Inflammatory macrophage (primary cell): ENCODE data around the gene TBX21.

ENCODE experiments used
- DNase-seq, 2 donors: peaks; one replicate each; pipeline ENCODE4 v3.0.0-alpha.2; 2020 to 2022
- total RNA-seq, 18 experiments: gene quantifications; one replicate each; lab custom pipeline; 2026; ENCODE audit warnings: mixed read lengths in 6 of 18, inconsistent platforms in 2 of 18; lab: John Stamatoyannopoulos, UW

TBX21 gene, protein sequence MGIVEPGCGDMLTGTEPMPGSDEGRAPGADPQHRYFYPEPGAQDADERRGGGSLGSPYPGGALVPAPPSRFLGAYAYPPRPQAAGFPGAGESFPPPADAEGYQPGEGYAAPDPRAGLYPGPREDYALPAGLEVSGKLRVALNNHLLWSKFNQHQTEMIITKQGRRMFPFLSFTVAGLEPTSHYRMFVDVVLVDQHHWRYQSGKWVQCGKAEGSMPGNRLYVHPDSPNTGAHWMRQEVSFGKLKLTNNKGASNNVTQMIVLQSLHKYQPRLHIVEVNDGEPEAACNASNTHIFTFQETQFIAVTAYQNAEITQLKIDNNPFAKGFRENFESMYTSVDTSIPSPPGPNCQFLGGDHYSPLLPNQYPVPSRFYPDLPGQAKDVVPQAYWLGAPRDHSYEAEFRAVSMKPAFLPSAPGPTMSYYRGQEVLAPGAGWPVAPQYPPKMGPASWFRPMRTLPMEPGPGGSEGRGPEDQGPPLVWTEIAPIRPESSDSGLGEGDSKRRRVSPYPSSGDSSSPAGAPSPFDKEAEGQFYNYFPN
- 0 to 0.96 (median 0.22) reads per million in 18 experiments for total RNA-seq

DNA sequence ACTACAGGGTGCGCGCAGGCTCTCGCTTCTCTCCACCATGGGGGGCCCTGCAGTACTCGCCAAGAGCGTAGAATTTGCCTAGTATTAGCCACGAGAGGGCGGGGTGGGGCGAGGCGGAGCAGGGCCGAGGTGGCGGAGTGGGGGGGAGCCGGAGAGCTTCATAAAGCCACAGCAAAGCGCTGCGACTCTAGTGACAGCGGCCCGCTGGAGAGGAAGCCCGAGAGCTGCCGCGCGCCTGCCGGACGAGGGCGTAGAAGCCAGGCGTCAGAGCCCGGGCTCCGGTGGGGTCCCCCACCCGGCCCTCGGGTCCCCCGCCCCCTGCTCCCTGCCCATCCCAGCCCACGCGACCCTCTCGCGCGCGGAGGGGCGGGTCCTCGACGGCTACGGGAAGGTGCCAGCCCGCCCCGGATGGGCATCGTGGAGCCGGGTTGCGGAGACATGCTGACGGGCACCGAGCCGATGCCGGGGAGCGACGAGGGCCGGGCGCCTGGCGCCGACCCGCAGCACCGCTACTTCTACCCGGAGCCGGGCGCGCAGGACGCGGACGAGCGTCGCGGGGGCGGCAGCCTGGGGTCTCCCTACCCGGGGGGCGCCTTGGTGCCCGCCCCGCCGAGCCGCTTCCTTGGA, at the start of gene TBX21:
TBX21 (plus strand) TSS at position 190 of the 627 bp plus-strand sequence; CDS start at position 409, 219 bp downstream.
- DNase-seq = peak; percentile 58 to 80

DNA sequence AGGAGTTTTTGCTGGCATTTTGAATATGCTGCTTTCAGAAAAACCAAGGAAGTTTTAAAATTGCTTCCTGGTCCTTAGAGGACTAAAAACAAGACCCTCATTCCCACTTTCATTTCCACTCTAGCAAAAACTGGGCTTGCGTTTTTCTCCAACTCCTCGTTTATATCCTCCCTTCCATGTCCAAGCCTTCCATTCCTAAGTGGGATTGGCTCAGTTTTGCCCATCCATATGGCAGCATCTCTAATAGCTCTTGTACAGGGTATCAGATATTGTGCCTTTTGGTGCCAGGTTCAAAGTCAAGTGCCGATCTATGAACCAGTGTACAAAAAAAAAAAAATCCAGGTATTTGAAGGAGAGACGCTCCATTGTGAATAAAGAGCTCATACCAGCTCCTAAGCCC, 49.0 kb upstream of the TBX21 start:
- no peak for DNase-seq

DNA sequence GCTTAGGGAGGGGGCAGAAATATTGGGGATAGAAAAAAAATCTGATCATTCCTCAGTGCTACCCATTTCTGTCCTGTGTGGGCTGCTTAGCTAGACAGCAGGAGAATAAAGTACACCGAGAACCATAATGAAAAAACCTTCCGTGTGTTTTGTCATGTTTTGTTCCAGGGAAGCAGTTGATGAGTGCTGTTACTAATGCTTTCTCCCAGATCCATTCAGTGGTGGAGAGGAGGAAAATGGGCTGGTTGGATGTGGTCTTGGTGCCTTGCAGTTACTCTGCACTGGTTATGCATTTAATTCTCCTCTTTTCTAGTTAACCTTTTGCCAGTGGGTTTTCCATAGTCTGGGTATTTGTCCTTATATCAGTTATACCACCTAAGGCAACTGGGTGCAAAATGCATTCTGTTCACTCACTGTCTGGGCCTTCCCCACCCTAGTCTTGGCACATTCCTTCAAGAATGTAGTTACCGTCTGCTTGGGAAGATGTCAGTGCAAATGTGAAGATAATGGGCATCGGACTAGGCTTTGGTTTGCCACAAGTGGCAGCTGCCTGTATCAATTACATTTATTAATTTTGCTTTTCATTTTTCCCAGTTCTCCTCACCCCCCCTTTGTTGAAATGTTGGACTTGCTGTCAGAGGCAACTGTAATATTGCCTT, 48.4 kb upstream of the TBX21 start:
- no peak for DNase-seq

DNA sequence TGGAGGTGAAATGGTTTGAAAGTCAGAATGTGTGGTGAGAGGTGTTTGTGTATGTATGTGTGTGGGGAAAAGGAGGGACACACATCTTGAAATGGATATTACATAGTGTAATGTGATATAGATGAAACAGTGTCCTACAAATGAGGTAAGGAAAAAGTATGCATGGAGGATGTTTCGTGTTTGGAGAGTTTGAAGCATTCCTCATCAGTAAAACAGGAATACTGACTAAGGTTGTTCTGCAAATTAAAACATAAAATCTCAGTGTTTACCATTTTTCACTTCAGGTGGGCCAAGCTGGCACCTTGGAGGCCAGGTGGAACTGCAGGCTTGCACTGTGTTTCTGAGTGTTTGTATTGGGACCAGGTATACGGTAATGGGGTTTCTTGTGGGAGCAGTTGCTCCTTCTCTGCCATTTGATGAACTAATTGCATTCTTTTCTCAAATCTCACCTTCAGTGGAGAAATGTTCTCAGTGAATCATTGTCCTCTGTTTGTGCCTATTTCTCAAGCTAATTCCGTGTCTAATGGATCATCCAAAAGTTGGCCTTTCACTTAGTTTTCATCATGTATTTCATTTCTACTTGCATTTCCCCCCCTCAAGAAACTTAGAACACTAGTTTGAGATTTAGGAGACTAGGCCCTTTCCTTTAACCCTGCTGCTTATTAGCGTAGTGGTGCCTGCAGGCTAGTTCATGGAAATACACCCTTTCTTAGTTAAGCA, 47.3 kb upstream of the TBX21 start:
- no peak for DNase-seq

DNA sequence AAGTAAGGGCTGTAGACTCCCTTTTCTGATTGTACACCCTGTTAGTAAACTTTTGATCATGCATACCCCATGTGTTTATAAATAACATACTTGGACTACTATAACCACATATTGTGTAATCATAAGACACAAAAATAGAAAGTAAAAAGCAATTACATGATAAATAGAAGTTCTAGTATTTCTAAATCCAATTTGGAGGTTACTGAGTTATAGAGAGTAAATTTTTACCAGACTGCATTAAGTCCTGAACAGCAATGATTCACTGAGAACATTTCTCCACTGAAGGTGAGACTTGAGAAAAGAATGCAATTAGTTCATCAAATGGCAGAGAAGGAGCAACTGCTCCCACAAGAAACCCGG, 46.8 kb upstream of the TBX21 start:
- DNase-seq = no peak

DNA sequence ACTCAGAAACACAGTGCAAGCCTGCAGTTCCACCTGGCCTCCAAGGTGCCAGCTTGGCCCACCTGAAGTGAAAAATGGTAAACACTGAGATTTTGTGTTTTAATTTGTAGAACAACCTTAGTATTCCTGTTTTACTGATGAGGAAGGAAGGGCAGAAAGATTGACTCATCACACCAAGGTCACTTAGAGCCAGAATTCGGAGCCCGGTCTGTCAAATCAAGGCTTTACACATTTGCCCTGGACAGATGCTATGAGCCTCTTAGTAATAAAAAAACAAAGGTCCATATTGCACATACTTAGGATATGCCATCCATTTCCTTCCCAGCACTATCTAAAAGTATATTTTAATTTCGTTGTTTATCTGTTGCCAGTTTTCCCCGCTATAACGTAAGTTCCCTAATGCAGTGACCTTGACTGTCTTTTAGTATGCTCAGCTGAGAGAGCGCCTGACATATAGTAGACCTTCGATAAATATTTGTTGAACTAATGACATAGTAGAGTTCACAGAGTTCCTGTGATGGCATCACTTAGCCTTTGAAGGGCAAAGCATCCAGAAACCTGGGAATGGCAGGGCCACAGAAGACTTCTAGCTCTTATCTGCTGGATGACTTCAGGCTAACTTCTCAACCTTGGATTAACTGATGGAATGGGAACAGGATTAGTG, 46.2 kb upstream of the TBX21 start:
- DNase-seq = no peak

- DNase-seq = no peak
Observed at GRCh38 chr17:47687328-47687690, 45.7 kb upstream of the TBX21 start.

GRCh38 chr17:47687748-47688147, 45.3 kb upstream of the TBX21 start:
- peak in 1 of 2 donors; percentile 54 for DNase-seq

DNA sequence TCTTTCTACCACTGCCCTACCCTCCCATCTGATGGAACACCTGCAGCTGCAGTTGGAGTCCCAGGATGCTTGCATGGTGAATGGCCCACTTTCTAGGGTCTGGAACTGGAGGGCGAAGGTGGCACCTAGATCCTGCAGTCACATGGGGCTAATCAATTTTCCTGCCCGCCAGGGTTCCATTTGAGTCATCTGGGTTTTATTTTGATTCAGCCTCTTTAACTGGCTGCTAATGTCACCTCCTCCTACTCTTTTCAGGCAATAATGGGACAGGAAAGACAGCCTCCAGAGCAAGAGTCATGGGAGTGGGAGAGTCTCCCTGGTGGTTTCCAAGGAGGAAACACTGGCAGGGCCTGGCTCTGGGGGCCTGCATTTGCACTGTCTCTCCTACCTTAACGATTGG, 42.9 kb upstream of the TBX21 start:
- peak in 1 of 2 donors; percentile 75 for DNase-seq

DNA sequence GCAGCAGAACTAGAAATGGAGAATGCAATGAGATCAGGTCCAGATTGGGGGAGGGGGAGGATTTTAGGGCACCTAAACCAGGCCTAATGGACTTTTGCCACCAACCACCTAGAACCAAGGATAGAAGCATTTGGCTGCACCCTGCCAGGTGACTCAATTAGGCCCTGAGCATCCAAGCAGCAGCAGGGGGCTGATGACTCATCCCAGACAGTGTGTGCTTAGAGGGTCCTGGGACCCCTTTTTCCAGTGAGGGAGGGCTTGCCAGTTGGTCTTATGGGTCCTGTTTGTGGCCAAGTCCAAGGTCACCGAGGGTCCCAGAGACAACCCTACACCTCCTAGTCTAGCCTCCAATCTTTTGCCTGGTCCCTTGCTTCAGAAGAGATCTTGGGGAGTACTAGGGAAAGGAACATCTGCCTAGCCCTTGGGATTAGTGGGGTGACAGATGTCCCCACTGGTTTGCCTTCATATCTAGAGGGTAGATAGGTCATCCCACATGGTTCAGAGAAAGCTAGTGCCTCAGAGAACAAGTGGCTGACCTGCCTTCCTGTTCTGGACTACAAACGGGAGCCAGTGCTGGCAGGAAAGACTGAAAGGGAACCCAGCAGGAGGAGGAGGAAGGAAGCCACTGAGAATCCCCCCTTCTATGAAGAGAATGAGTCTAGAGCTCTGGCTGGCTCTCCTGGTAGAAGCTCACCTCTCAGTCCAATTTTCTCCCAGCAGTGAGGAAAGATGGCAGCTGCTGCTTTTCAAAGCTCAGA, 40.7 kb upstream of the TBX21 start:
- no peak for DNase-seq

DNA sequence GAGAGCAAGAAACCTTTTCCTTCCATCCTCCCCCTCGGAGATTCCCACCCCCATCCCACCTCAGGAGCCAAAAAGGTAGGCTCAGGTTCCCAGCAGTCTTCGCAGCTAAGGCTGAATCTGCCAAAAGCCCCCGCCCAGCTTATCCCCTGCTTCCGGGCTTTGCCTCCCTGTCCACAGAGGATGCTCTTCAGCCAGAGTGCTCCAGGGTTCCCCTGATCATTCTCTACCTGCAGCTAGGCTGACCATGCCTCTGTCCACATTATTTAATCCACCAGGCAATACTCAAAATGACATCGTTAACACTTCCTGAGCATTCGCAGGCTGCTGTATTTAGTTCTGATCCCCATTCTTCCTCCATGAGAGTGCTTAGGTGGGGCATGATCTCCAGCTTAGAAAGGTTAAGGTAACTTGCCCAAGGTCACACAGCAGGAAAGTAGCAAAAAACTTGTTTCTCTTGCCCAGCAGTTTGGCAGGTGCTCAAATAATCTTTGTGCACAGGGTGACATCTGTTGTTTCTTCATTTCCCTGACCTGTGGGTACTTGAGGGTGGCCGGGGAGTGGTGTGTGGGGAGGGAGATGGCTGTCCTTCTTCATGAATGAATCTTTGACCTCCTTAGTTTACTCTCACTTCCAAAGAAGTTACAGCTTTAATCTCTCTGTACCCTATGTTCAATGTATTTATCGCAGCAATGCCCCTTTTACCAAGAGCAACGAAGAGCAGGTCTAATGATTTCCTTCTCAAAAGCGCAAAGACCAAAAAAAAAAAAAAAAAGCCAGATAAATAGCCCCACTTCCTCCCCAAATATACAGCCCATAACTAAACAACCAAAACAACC, 39.9 kb upstream of the TBX21 start:
- DNase-seq = no peak

GRCh38 chr17:47693731-47694580, 39.1 kb upstream of the TBX21 start, which contains the start of gene TBKBP1:
Gene TBKBP1, plus strand, starts transcription at chr17:47694161. Its CDS starts 1,952 bp downstream, at chr17:47696113.
- DNase-seq = peak in 1 of 2 donors; percentile 30

DNA sequence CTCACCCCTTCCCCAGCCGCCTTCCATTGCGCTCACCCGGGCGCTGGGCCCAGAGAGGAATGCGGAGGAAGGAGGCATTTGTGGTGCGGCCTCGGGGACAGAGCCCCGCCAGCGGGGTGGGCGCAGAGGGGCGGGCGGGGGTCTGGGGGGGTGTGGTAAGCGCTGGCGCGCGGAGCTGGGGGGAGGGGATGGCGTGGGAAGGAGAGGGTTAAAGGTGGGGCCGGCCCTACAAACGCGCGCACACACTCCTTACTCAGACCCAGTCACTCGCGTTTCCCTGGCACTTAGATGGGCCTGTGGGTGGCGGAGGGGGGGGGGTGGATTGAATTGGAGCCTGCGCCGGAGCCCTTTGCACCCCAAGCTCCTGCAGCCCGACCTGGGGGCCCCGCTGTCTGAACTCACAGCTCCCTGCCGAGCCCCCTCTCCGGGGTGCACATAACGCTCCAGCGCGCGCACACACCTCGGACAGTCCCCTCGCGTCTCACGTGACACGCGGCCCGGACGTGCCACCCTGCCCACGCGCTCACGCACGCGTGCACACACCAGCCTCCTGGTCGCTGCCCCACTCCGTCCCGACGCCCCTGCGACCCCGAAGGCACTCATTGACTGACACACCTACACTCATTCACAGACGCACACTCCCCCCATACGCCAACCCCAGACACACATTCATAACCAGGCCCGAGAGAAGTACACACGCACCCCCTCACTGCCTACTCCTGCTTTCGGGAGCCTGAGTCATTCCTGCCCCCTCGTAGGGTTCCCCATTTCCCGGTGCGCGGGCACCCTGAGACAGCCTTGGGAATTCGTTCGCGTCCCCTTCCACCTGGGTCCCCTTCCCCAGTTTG, 38.2 kb upstream of the TBX21 start:
- peak; percentile 40 to 81 for DNase-seq

- DNase-seq = peak; percentile 66 to 93
Observed at GRCh38 chr17:47695429-47696376, 37.3 kb upstream of the TBX21 start.

- DNase-seq = no peak
Observed at GRCh38 chr17:47696717-47697642, 36.1 kb upstream of the TBX21 start.
